WTC11 (cell line): ENCODE results near the gene EMC10. TPM values are rescaled to one million over a fixed set of nuclear protein-coding genes. Genes with fewer than 3 reads are reported as not detected.

Experiments
- ATAC-seq: fragments of 200-7000 bp; cut with Tn5 transposase; 2 replicates; pipeline ENCODE4 v1.10.0; 2021; ENCODE audit warnings: mild to moderate bottlenecking, moderate library complexity
- CTCF ChIA-PET: fragments of 300-600 bp; sonication (Branson Sonifier 250); formaldehyde crosslinking; loops from one replicate; lab custom pipeline; 2021; ENCODE audit warnings: antibody characterized with exemption; lab: Charles Lee
- POLR2A ChIA-PET: fragments of 350-600 bp; sonication (Branson Sonifier 250); formaldehyde crosslinking; loops from one replicate; lab custom pipeline; 2021; ENCODE audit warnings: antibody characterized with exemption; lab: Charles Lee
- DNase-seq: peaks from one replicate; pipeline ENCODE4 v3.0.0; 2021; ENCODE audit warnings: low spot score
- H3K27ac Mint-ChIP-seq: 2 replicates; pipeline ENCODE4 v1.8.0; 2021; ENCODE audit warnings: mixed read lengths
- H3K27me3 Mint-ChIP-seq: 2 replicates; pipeline ENCODE4 v1.8.0; 2021; ENCODE audit warnings: low read depth, mild to moderate bottlenecking, moderate library complexity, mixed read lengths
- H3K36me3 Mint-ChIP-seq: 2 replicates; pipeline ENCODE4 v1.8.0; 2021; ENCODE audit warnings: mixed read lengths
- H3K4me1 Mint-ChIP-seq: 2 replicates; pipeline ENCODE4 v1.8.0; 2022; ENCODE audit warnings: mixed read lengths
- H3K4me3 Mint-ChIP-seq: 2 replicates; pipeline ENCODE4 v1.8.0; 2021; ENCODE audit warnings: mild to moderate bottlenecking, moderate library complexity, mixed read lengths
- H3K9me3 Mint-ChIP-seq: 2 replicates; pipeline ENCODE4 v1.8.0; 2021; ENCODE audit warnings: mixed read lengths
- ATF1 ChIP-seq: sonication (generic); formaldehyde crosslinking; IDR thresholded peaks from 2 replicates; pipeline ENCODE4 v1.8.1; 2023; ENCODE audit warnings: mild to moderate bottlenecking, moderate library complexity, missing genetic modification reagents
- CBFB ChIP-seq: sonication (generic); formaldehyde crosslinking; IDR thresholded peaks from 2 replicates; pipeline ENCODE4 v1.8.1; 2022; ENCODE audit warnings: mild to moderate bottlenecking, low read depth, missing genetic modification reagents
- GABPB1 ChIP-seq: sonication (generic); formaldehyde crosslinking; IDR thresholded peaks from 2 replicates; pipeline ENCODE4 v1.8.1; 2023; ENCODE audit warnings: mild to moderate bottlenecking, missing genetic modification reagents
- JAZF1 ChIP-seq: fragments of 250-450 bp; sonication (Bioruptor Pico); IDR thresholded peaks from 2 replicates; pipeline ENCODE4 v1.9.0; 2021; ENCODE audit warnings: moderate library complexity, mild to moderate bottlenecking, inconsistent platforms
- MYBL2 ChIP-seq: sonication (generic); formaldehyde crosslinking; IDR thresholded peaks from 2 replicates; pipeline ENCODE4 v1.8.1; 2023; ENCODE audit warnings: mild to moderate bottlenecking, moderate library complexity, missing genetic modification reagents
- NR2C2 ChIP-seq: sonication (generic); formaldehyde crosslinking; IDR thresholded peaks from 2 replicates; pipeline ENCODE4 v1.8.0; 2022; ENCODE audit warnings: mild to moderate bottlenecking, missing genetic modification reagents
- SMAD4 ChIP-seq: sonication (generic); formaldehyde crosslinking; IDR thresholded peaks from 2 replicates; pipeline ENCODE4 v1.8.0; 2022; ENCODE audit warnings: mild to moderate bottlenecking, missing genetic modification reagents
- TP53 ChIP-seq: sonication (generic); formaldehyde crosslinking; IDR thresholded peaks from 2 replicates; pipeline ENCODE4 v1.8.1; 2023; ENCODE audit warnings: mild to moderate bottlenecking, missing genetic modification reagents
- ZNF121 ChIP-seq: sonication (generic); formaldehyde crosslinking; IDR thresholded peaks from 2 replicates; pipeline ENCODE4 v1.8.0; 2023; ENCODE audit warnings: missing genetic modification reagents
- ZNF219 ChIP-seq: sonication (generic); formaldehyde crosslinking; IDR thresholded peaks from 2 replicates; pipeline ENCODE4 v1.8.0; 2023; ENCODE audit warnings: missing genetic modification reagents, mild to moderate bottlenecking, borderline replicate concordance
- ZNF263 ChIP-seq: sonication (generic); formaldehyde crosslinking; IDR thresholded peaks from 2 replicates; pipeline ENCODE4 v1.8.1; 2022; ENCODE audit warnings: low read depth, mild to moderate bottlenecking, moderate library complexity, missing genetic modification reagents
- ZNF317 ChIP-seq: sonication (generic); formaldehyde crosslinking; IDR thresholded peaks from 2 replicates; pipeline ENCODE4 v1.8.1; 2023; ENCODE audit warnings: low read depth, mild to moderate bottlenecking, moderate library complexity, missing genetic modification reagents, borderline replicate concordance
- ZNF671 ChIP-seq: fragments of 250-450 bp; sonication (Bioruptor Pico); IDR thresholded peaks from 2 replicates; pipeline ENCODE4 v1.8.0; 2021; ENCODE audit warnings: mild to moderate bottlenecking
- total RNA-seq: library from RNA; stranded (reverse); gene quantifications from 3 replicates; pipeline ENCODE4 v1.2.3, GENCODE V29; 2021
- TF ChIP-seq, protein P1 (sequence below): sonication (generic); formaldehyde crosslinking; IDR thresholded peaks from 2 replicates; pipeline ENCODE4 v1.8.0; 2022; ENCODE audit warnings: mild to moderate bottlenecking, missing genetic modification reagents
- TF ChIP-seq, protein P2 (sequence below): sonication (generic); formaldehyde crosslinking; IDR thresholded peaks from 2 replicates; pipeline ENCODE4 v1.8.1; 2023; ENCODE audit warnings: mild to moderate bottlenecking, missing genetic modification reagents
- TF ChIP-seq, protein P3 (sequence below): fragments of 200-600 bp; IDR thresholded peaks from 2 replicates; pipeline ENCODE4 v1.8.0; 2022; ENCODE audit warnings: antibody characterized with exemption
- TF ChIP-seq, protein P4 (sequence below): sonication (generic); formaldehyde crosslinking; IDR thresholded peaks from 2 replicates; pipeline ENCODE4 v1.8.0; 2022; ENCODE audit warnings: mild to moderate bottlenecking, missing genetic modification reagents
- TF ChIP-seq, protein P5 (sequence below): sonication (generic); formaldehyde crosslinking; IDR thresholded peaks from 2 replicates; pipeline ENCODE4 v1.8.1; 2023; ENCODE audit warnings: mild to moderate bottlenecking, missing genetic modification reagents, moderate library complexity
- TF ChIP-seq, protein P6 (sequence below): sonication (generic); formaldehyde crosslinking; IDR thresholded peaks from 2 replicates; pipeline ENCODE4 v1.8.1; 2022; ENCODE audit warnings: missing genetic modification reagents, borderline replicate concordance
- TF ChIP-seq, protein P7 (sequence below): sonication (generic); formaldehyde crosslinking; IDR thresholded peaks from 2 replicates; pipeline ENCODE4 v1.8.0; 2023; ENCODE audit warnings: missing genetic modification reagents, mild to moderate bottlenecking, borderline replicate concordance

EMC10 gene
- total RNA-seq, 1 experiment from 2014 or later, result 114 TPM

DNA sequence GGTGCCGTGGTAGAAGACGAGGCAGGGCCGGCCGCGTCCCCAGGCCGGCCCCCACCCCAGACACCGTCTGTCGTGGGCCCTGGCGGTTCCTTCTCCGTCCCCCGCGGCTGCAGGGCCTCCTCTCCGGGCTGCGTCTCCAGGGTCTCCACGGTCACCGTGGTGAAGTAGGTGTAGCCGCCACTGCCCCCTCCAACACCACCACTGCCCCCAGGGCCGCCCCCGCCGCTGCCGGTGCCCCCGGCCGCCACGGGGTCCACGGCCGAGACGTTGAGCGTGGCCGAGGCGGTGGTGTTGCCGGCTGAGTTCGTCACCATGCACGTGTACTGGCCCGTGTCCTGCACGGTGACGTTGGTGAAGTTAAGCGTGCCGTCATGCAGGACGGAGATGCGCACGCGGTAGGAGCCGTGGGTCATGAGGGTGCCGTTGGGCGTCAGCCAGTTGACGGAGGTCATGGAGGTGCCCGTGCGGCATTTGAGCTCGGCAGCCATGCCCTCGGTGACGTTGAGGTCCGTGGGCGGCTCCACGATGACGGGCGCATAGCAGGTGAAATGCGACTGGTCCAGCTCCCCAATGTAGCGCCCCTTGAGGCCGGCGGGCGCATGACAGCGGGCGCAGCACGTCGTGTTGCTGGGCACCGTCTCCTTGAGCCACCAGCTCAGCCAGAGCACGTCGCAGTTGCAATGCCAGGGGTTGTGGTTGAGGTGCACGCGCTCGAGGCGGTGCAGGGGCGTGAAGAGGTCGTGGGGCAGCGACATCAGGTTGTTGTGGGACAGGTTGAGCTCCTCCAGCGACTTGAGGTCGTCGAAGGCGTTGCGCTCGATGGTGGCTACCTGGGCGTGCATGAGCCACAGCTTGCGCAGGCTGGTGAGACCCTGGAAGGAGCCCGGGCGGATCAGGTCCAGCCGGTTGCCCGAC lies 42.0 kb downstream of the EMC10 start:
- ATAC-seq, result peak; percentile 72
- CTCF ChIA-PET, result interaction anchor here (0.6 to 4.3 kb wide), 28 partner anchors 9 to 371 kb away, joined by 3 to 55 read pairs (median 4); partner anchors contain the start of genes C19orf81, KCNC3 and NR1H2
- Mint-ChIP-seq H3K4me3 (no peak overlapping the region), H3K27me3 (peaks cover 21% of the 10 kb centered on the region), H3K36me3 (peaks cover 5% of the 10 kb centered on the region; the same call in 1 of the 2 replicates), H3K4me1 (0 out of 2 replicates have a peak, but pooled peaks cover 1% of the 10 kb centered on the region), H3K27ac (no peak overlapping the region), H3K9me3 (peaks cover 5% of the 10 kb centered on the region)
- POLR2A ChIA-PET, result interaction anchor here (1.1 kb wide), 1 partner anchor 20 kb away, joined by 3 read pairs; no protein-coding TSS in a partner anchor
- peak; percentile 73 for DNase-seq
- TF ChIP-seq TP53 (CRISPR knock-in tag) (no peak), ZNF671 (CRISPR knock-in tag) (no peak), NR2C2 (CRISPR knock-in tag) (0 out of 2 replicates have a peak, but pooled peaks have one; percentile 27), CBFB (no peak), GABPB1 (CRISPR knock-in tag) (no peak), ZNF219 (CRISPR knock-in tag) (no peak; the same call in 1 of the 2 replicates), SMAD4 (CRISPR knock-in tag) (no peak), ZNF121 (CRISPR knock-in tag) (no peak), MYBL2 (CRISPR knock-in tag) (no peak), JAZF1 (CRISPR knock-in tag) (no peak)
- TF ChIP-seq, protein P1, sequence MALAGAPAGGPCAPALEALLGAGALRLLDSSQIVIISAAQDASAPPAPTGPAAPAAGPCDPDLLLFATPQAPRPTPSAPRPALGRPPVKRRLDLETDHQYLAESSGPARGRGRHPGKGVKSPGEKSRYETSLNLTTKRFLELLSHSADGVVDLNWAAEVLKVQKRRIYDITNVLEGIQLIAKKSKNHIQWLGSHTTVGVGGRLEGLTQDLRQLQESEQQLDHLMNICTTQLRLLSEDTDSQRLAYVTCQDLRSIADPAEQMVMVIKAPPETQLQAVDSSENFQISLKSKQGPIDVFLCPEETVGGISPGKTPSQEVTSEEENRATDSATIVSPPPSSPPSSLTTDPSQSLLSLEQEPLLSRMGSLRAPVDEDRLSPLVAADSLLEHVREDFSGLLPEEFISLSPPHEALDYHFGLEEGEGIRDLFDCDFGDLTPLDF, result 0 out of 2 replicates have a peak, but pooled peaks have one; percentile 23
- TF ChIP-seq, protein P2, sequence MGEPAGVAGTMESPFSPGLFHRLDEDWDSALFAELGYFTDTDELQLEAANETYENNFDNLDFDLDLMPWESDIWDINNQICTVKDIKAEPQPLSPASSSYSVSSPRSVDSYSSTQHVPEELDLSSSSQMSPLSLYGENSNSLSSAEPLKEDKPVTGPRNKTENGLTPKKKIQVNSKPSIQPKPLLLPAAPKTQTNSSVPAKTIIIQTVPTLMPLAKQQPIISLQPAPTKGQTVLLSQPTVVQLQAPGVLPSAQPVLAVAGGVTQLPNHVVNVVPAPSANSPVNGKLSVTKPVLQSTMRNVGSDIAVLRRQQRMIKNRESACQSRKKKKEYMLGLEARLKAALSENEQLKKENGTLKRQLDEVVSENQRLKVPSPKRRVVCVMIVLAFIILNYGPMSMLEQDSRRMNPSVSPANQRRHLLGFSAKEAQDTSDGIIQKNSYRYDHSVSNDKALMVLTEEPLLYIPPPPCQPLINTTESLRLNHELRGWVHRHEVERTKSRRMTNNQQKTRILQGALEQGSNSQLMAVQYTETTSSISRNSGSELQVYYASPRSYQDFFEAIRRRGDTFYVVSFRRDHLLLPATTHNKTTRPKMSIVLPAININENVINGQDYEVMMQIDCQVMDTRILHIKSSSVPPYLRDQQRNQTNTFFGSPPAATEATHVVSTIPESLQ (CRISPR knock-in tag), result no peak
- TF ChIP-seq, protein P3, sequence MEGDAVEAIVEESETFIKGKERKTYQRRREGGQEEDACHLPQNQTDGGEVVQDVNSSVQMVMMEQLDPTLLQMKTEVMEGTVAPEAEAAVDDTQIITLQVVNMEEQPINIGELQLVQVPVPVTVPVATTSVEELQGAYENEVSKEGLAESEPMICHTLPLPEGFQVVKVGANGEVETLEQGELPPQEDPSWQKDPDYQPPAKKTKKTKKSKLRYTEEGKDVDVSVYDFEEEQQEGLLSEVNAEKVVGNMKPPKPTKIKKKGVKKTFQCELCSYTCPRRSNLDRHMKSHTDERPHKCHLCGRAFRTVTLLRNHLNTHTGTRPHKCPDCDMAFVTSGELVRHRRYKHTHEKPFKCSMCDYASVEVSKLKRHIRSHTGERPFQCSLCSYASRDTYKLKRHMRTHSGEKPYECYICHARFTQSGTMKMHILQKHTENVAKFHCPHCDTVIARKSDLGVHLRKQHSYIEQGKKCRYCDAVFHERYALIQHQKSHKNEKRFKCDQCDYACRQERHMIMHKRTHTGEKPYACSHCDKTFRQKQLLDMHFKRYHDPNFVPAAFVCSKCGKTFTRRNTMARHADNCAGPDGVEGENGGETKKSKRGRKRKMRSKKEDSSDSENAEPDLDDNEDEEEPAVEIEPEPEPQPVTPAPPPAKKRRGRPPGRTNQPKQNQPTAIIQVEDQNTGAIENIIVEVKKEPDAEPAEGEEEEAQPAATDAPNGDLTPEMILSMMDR, result peak; percentile 59
- TF ChIP-seq, protein P4, sequence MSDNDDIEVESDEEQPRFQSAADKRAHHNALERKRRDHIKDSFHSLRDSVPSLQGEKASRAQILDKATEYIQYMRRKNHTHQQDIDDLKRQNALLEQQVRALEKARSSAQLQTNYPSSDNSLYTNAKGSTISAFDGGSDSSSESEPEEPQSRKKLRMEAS (CRISPR knock-in tag), result no peak

DNA sequence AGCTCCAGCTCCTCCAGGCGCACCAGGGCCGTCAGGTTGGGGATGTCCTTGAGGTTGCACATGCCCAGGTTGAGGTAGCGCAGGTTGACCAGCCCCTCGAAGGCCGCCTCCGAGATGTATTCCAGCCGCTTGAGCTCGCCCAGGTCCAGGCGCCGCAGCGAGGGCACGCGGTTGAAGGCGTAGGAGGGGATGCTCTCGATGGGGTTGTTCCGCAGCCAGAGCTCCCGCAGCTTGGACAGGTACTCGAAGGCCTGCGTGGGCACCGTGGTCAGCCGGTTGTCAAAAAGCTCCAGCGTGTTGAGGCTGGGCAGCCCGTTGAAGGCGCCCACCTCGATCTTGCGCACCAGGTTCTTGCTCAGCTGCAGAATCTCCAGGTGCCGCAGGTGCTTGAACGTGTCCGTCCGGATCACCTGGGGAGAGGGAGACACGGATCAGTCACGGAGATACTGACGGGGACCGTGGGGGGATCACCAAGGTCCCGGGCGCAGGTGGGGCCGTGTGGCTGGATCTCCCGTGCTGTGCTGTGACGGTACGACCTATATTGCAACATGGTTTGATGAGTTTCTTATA lies 42.8 kb downstream of the EMC10 start:
- POLR2A ChIA-PET, result no interaction called here
- peaks cover 5% of the 10 kb centered on the region; the same call in 1 of the 2 replicates for H3K36me3 Mint-ChIP-seq
- peaks cover 21% of the 10 kb centered on the region for H3K27me3 Mint-ChIP-seq
- peaks cover 5% of the 10 kb centered on the region for H3K9me3 Mint-ChIP-seq
- ATAC-seq, result no peak
- H3K4me1 Mint-ChIP-seq, result no peaks in the 10 kb centered on the region
- H3K27ac Mint-ChIP-seq, result no peak overlapping the region
- no peak overlapping the region for H3K4me3 Mint-ChIP-seq
- CTCF ChIA-PET, result interaction anchor here (0.6 to 4.3 kb wide), 28 partner anchors 9 to 371 kb away, joined by 3 to 55 read pairs (median 4); partner anchors contain the start of genes C19orf81, KCNC3 and NR1H2
- no peak for DNase-seq
- no peak for TF ChIP-seq ATF1 (CRISPR knock-in tag)
- TF ChIP-seq, protein P5, sequence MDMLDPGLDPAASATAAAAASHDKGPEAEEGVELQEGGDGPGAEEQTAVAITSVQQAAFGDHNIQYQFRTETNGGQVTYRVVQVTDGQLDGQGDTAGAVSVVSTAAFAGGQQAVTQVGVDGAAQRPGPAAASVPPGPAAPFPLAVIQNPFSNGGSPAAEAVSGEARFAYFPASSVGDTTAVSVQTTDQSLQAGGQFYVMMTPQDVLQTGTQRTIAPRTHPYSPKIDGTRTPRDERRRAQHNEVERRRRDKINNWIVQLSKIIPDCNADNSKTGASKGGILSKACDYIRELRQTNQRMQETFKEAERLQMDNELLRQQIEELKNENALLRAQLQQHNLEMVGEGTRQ, result no peak
- no peak for TF ChIP-seq ZNF263 (CRISPR knock-in tag)
- TF ChIP-seq, protein P6, sequence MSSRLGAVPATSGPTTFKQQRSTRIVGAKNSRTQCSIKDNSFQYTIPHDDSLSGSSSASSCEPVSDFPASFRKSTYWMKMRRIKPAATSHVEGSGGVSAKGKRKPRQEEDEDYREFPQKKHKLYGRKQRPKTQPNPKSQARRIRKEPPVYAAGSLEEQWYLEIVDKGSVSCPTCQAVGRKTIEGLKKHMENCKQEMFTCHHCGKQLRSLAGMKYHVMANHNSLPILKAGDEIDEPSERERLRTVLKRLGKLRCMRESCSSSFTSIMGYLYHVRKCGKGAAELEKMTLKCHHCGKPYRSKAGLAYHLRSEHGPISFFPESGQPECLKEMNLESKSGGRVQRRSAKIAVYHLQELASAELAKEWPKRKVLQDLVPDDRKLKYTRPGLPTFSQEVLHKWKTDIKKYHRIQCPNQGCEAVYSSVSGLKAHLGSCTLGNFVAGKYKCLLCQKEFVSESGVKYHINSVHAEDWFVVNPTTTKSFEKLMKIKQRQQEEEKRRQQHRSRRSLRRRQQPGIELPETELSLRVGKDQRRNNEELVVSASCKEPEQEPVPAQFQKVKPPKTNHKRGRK, result no peak
- no peak for TF ChIP-seq ZNF317 (CRISPR knock-in tag)
- TF ChIP-seq CBFB, result no peak
- TF ChIP-seq, protein P7, sequence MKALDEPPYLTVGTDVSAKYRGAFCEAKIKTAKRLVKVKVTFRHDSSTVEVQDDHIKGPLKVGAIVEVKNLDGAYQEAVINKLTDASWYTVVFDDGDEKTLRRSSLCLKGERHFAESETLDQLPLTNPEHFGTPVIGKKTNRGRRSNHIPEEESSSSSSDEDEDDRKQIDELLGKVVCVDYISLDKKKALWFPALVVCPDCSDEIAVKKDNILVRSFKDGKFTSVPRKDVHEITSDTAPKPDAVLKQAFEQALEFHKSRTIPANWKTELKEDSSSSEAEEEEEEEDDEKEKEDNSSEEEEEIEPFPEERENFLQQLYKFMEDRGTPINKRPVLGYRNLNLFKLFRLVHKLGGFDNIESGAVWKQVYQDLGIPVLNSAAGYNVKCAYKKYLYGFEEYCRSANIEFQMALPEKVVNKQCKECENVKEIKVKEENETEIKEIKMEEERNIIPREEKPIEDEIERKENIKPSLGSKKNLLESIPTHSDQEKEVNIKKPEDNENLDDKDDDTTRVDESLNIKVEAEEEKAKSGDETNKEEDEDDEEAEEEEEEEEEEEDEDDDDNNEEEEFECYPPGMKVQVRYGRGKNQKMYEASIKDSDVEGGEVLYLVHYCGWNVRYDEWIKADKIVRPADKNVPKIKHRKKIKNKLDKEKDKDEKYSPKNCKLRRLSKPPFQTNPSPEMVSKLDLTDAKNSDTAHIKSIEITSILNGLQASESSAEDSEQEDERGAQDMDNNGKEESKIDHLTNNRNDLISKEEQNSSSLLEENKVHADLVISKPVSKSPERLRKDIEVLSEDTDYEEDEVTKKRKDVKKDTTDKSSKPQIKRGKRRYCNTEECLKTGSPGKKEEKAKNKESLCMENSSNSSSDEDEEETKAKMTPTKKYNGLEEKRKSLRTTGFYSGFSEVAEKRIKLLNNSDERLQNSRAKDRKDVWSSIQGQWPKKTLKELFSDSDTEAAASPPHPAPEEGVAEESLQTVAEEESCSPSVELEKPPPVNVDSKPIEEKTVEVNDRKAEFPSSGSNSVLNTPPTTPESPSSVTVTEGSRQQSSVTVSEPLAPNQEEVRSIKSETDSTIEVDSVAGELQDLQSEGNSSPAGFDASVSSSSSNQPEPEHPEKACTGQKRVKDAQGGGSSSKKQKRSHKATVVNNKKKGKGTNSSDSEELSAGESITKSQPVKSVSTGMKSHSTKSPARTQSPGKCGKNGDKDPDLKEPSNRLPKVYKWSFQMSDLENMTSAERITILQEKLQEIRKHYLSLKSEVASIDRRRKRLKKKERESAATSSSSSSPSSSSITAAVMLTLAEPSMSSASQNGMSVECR (CRISPR knock-in tag), result no peak
